ENCODE results near the gene AMER2.
A peak's percentile ranks its signal among the peaks of the same experiment; 100 is the strongest.

The AMER2 gene

DNA sequence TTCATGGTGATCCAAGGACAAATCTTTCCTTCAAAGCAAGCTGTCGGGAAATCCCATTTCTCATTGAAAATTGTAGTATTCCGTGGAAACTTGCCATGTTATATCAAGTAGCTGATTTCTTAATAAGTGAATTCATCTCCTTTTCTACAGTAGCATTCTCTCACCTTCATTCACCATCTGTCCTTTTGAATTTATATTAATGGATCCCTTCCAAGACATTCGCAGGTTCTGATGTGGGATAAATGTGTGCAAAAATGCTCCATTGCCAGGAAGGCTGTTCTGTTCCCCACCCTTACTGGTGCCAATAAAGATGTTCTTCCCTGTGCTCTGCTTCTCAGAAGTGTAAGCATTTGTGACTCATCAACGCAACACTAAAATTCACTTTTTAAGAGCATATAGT, 36.2 kb downstream of the AMER2 start:
- no peak overlapping the region for H3K27ac Mint-ChIP-seq (ENCODE audit: low read depth)
- no peak for DNase-seq (ENCODE audit: low spot score in 2 of 2)
- no peaks in the 10 kb centered on the region for H3K36me3 Mint-ChIP-seq (ENCODE audit: insufficient read depth)
- H3K9me3 Mint-ChIP-seq: peaks cover 10% of the 10 kb centered on the region
- no peaks in the 10 kb centered on the region for H3K4me1 Mint-ChIP-seq
- no peak for ATAC-seq (replicated peaks; ENCODE audit: extremely low read depth, poor library complexity, severe bottlenecking)
- no peak overlapping the region for H3K4me3 Mint-ChIP-seq
- H3K27me3 Mint-ChIP-seq: peaks cover 55% of the 10 kb centered on the region

GRCh38 chr13:25132751-25133390, 39.2 kb downstream of the AMER2 start:
- Mint-ChIP-seq H3K9me3 (peaks cover 10% of the 10 kb centered on the region), H3K4me3 (no peak overlapping the region), H3K27ac (ENCODE audit: low read depth) (no peak overlapping the region), H3K4me1 (no peaks in the 10 kb centered on the region), H3K36me3 (ENCODE audit: insufficient read depth) (no peaks in the 10 kb centered on the region), H3K27me3 (peaks cover 67% of the 10 kb centered on the region)
- DNase-seq (ENCODE audit: low spot score in 2 of 2) (no peak), ATAC-seq (replicated peaks; ENCODE audit: extremely low read depth, poor library complexity, severe bottlenecking) (no peak)

DNA sequence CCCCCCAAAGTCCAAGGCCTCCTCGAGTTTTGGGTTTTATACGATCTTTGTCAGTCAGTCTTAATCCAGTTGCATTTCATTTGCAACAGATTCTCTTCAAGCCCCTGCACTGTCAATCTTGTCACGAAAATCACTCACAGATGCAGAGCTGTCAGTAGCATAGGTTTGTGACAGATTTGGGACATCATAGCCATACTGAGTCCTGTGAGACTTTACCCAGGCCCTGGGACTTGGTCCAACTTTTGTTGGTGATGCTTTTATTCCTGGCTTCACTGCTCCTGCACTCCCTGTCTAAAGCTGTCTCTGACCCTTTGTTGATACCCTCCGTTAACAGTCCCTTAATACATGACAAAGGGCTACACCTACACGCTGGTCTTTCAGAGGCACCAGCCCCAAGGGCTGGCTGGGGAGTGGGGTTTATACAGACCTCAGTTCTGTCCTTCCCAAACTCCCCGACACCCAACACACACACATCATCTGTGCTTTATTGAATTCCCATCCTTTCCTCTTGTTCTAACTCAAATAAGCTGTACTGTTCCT, 40.1 kb downstream of the AMER2 start:
- H3K36me3 Mint-ChIP-seq (ENCODE audit: insufficient read depth): no peaks in the 10 kb centered on the region
- no peak overlapping the region for H3K27ac Mint-ChIP-seq (ENCODE audit: low read depth)
- no peak for ATAC-seq (replicated peaks; ENCODE audit: extremely low read depth, poor library complexity, severe bottlenecking)

DNA sequence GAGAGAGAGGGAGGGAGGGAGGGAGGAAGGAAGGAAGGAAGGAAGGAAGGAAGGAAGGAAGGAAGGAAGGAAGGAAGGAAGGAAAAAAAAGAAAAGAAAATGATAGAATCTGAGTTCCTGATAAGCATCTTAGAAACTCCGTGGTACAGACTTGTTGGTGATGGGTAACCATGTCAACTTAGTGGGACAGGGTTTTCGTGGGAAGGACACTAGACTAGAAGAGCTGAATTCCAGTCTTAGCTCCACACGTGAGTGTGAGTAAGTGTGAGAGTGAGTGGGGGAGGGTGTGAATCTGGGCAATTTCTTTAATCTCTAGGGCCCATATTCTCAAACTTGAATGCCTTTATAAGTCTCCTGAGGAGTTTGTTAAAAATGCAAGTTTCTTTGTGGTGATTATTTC, 41.1 kb downstream of the AMER2 start:
- peaks cover 69% of the 10 kb centered on the region for H3K27me3 Mint-ChIP-seq
- ATAC-seq (replicated peaks; ENCODE audit: extremely low read depth, poor library complexity, severe bottlenecking) (no peak), DNase-seq (ENCODE audit: low spot score in 2 of 2) (no peak)
- no peaks in the 10 kb centered on the region for H3K36me3 Mint-ChIP-seq (ENCODE audit: insufficient read depth)
- H3K4me3 Mint-ChIP-seq: no peak overlapping the region
- no peak overlapping the region for H3K27ac Mint-ChIP-seq (ENCODE audit: low read depth)
- H3K4me1 Mint-ChIP-seq: no peaks in the 10 kb centered on the region
- H3K9me3 Mint-ChIP-seq: peaks cover 16% of the 10 kb centered on the region

More for the DNA sequence above, 40.1 kb downstream of the AMER2 start:
- Mint-ChIP-seq H3K9me3 (peaks cover 10% of the 10 kb centered on the region), H3K27me3 (peaks cover 61% of the 10 kb centered on the region), H3K4me3 (no peak overlapping the region), H3K4me1 (no peaks in the 10 kb centered on the region)
- DNase-seq (ENCODE audit: low spot score in 2 of 2): no peak

- Mint-ChIP-seq H3K27ac (ENCODE audit: low read depth) (no peak overlapping the region), H3K36me3 (ENCODE audit: insufficient read depth) (no peaks in the 10 kb centered on the region), H3K4me3 (no peak overlapping the region), H3K4me1 (no peaks in the 10 kb centered on the region), H3K9me3 (no peaks in the 10 kb centered on the region), H3K27me3 (peaks cover 81% of the 10 kb centered on the region)
- ATAC-seq (replicated peaks; ENCODE audit: extremely low read depth, poor library complexity, severe bottlenecking) (no peak), DNase-seq (ENCODE audit: low spot score in 2 of 2) (no peak)
Observed at GRCh38 chr13:25118378-25118905, 53.6 kb downstream of the AMER2 start.

DNA sequence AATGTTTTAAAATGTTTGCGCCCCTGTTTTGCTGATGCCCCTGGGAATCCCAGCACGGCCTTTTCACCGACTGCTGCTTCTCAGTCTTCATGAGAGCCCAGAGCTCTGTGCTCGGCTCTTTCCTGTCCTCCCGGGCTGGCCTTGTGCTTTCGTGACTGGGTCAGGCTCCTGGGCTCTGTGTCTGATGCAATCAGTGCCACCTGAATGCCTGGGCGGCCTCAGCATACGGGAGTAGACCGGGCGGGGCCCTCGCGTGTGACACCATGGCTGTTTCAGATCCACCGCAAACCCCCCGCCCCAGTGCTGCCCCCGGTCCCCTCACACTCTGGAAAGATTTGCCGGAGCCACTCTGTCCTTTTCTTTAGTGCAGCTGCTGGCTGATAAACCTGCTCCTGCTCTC, 54.8 kb downstream of the AMER2 start:
- Mint-ChIP-seq H3K27ac (ENCODE audit: low read depth) (no peak overlapping the region), H3K4me1 (no peaks in the 10 kb centered on the region), H3K9me3 (no peaks in the 10 kb centered on the region), H3K36me3 (ENCODE audit: insufficient read depth) (no peaks in the 10 kb centered on the region), H3K27me3 (peaks cover 76% of the 10 kb centered on the region), H3K4me3 (no peak overlapping the region)
- ATAC-seq (replicated peaks; ENCODE audit: extremely low read depth, poor library complexity, severe bottlenecking) (no peak), DNase-seq (ENCODE audit: low spot score in 2 of 2) (no peak)

GRCh38 chr13:25116044-25116443, 56.0 kb downstream of the AMER2 start:
- ATAC-seq (replicated peaks; ENCODE audit: extremely low read depth, poor library complexity, severe bottlenecking): no peak
- no peak for DNase-seq (ENCODE audit: low spot score in 2 of 2)
- Mint-ChIP-seq H3K27ac (ENCODE audit: low read depth) (no peak overlapping the region), H3K9me3 (no peaks in the 10 kb centered on the region), H3K36me3 (ENCODE audit: insufficient read depth) (no peaks in the 10 kb centered on the region), H3K27me3 (peaks cover 65% of the 10 kb centered on the region), H3K4me1 (no peaks in the 10 kb centered on the region), H3K4me3 (no peak overlapping the region)

DNA sequence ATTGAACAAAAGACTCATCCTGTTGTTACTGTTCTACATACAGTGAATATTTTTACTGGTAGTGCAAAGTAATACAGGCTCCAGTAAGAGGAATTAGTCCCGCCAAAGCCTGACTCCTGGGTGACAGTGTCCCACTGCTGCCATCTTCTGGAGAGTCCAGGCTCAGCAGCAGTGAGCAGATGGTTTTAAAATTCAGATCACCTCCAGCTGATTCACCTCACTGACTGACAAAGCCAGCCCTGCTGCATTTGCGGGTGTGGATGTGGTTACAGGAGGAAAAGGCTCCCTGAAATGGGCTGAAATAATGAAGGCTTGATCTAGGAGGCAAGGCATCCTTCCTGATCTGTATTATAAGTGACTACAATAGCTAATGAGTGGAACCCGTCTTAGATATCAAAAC, 57.9 kb downstream of the AMER2 start:
- DNase-seq (ENCODE audit: low spot score in 2 of 2): peak; percentile 22 to 27
- Mint-ChIP-seq H3K27me3 (peaks cover 54% of the 10 kb centered on the region), H3K4me1 (no peaks in the 10 kb centered on the region), H3K27ac (ENCODE audit: low read depth) (no peak overlapping the region), H3K36me3 (ENCODE audit: insufficient read depth) (no peaks in the 10 kb centered on the region), H3K9me3 (no peaks in the 10 kb centered on the region), H3K4me3 (no peak overlapping the region)
- no peak for ATAC-seq (replicated peaks; ENCODE audit: extremely low read depth, poor library complexity, severe bottlenecking)

DNA sequence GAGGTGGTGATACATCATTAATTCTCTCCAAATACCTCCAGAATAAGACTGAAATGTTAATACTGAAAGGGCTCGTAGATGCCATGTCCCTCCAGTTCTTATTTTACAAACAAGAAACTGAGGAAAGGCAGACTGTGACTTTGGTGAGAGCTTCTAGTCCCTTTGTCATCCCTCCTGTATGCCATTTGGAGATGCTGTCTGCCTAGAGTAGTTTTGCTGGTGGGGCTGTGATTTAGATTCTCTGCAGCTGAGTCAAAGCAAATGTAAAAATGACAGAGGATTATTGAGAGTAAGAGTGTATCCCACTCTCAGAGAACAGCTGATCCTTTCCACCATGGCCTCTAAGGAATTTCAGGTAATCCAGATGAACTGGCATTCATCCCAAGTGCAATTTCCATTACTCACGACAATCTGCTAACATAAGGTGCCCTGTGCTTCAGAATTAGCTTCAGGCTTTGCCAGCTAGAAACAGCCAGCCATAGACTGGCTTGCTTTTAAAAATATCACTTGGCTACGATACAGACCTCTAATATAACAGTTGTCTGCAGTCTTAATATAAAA, 59.3 kb downstream of the AMER2 start:
- Mint-ChIP-seq H3K27me3 (peaks cover 52% of the 10 kb centered on the region), H3K4me1 (no peaks in the 10 kb centered on the region), H3K4me3 (no peak overlapping the region), H3K36me3 (ENCODE audit: insufficient read depth) (no peaks in the 10 kb centered on the region), H3K9me3 (no peaks in the 10 kb centered on the region), H3K27ac (ENCODE audit: low read depth) (no peak overlapping the region)
- ATAC-seq (replicated peaks; ENCODE audit: extremely low read depth, poor library complexity, severe bottlenecking): no peak
- no peak for DNase-seq (ENCODE audit: low spot score in 2 of 2)
